Fibroblast of lung (primary cell): ENCODE data around the gene MOXD1. TPM values are rescaled to one million over a fixed set of nuclear protein-coding genes. Genes with fewer than 3 reads are reported as not detected.
A peak's percentile ranks its signal among the peaks of the same experiment; 100 is the strongest.

Source experiments
- DNase-seq, 2 donors: peaks; one replicate each; pipeline versions ENCODE4 v3.0.0 to v3.0.0-alpha.2; 2010; ENCODE audit warnings: low read depth in 2 of 2
- H2AFZ ChIP-seq: 2 replicates; pipeline ENCODE4 v1.5.1; 2012; ENCODE audit warnings: low read length, control low read depth, inconsistent platforms
- H3K27ac ChIP-seq: 2 replicates; pipeline ENCODE4 v1.5.1; 2011; ENCODE audit warnings: low read length, control low read depth; ENCODE audit not compliant: insufficient read depth
- H3K27me3 ChIP-seq: 2 replicates; pipeline ENCODE4 v1.5.1; 2011; ENCODE audit warnings: mild to moderate bottlenecking, low read length; ENCODE audit not compliant: control insufficient read depth, insufficient read depth
- H3K36me3 ChIP-seq: 2 replicates; pipeline ENCODE4 v1.5.1; 2011; ENCODE audit warnings: low read length; ENCODE audit not compliant: control insufficient read depth, insufficient read depth
- H3K4me1 ChIP-seq: 2 replicates; pipeline ENCODE4 v1.5.1; 2011; ENCODE audit warnings: low read length; ENCODE audit not compliant: control insufficient read depth, insufficient read depth; ENCODE audit errors: extremely low read depth
- H3K4me2 ChIP-seq: 2 replicates; pipeline ENCODE4 v1.5.1; 2011; ENCODE audit warnings: low read length, control low read depth; ENCODE audit not compliant: insufficient read depth; ENCODE audit errors: extremely low read depth
- H3K4me3 ChIP-seq, 4 experiments: fragments of 200-600 bp in 1 of 4; sonication (generic) in 1 of 4; replicated peaks in 1 of 4; 2 replicates each; pipeline ENCODE4 v1.5.1; 2011 to 2016; ENCODE audit warnings: low read length in 4 of 4, low read depth in 3 of 4, mild to moderate bottlenecking in 3 of 4, control low read depth in 2 of 4, inconsistent platforms in 1 of 4, mixed read lengths in 1 of 4; ENCODE audit not compliant: insufficient read depth in 1 of 4; ENCODE audit errors: control extremely low read depth in 1 of 4
- H3K79me2 ChIP-seq: 2 replicates; pipeline ENCODE4 v1.5.1; 2012; ENCODE audit warnings: mild to moderate bottlenecking, low read length, inconsistent platforms; ENCODE audit not compliant: control insufficient read depth, insufficient read depth
- H3K9ac ChIP-seq: 2 replicates; pipeline ENCODE4 v1.5.1; 2011; ENCODE audit warnings: mild to moderate bottlenecking, low read length, control low read depth; ENCODE audit not compliant: insufficient read depth
- H3K9me3 ChIP-seq: 2 replicates; pipeline ENCODE4 v1.5.1; 2012; ENCODE audit warnings: low read depth, low read length; ENCODE audit not compliant: control insufficient read depth, insufficient read depth
- H4K20me1 ChIP-seq: 2 replicates; pipeline ENCODE4 v1.5.1; 2011; ENCODE audit warnings: low read length; ENCODE audit not compliant: control insufficient read depth, insufficient read depth; ENCODE audit errors: extremely low read depth
- CTCF ChIP-seq, 2 donors: IDR thresholded peaks in 1 of 2; conservative IDR thresholded peaks in 1 of 2; 1 replicate in 1 of 2; 2 replicates in 1 of 2; pipeline ENCODE4 v1.5.1; 2011 to 2012; ENCODE audit warnings: low read length in 2 of 2, control low read depth in 1 of 2, inconsistent platforms in 1 of 2, low read depth in 1 of 2, mild to moderate bottlenecking in 1 of 2
- EZH2 ChIP-seq: IDR thresholded peaks from 2 replicates; pipeline ENCODE4 v1.5.1; 2012; ENCODE audit warnings: low read length, control low read depth, mild to moderate bottlenecking; ENCODE audit errors: missing control alignments
- polyA minus RNA-seq: library from RNA; depleted of rRNA, polyadenylated mRNA; stranded (reverse); fragments of >200 nt; gene quantifications from 2 replicates; pipeline ENCODE4 v1.2.3, GENCODE V29; 2011; ENCODE audit warnings: low replicate concordance
- polyA plus RNA-seq, 2 donors: library from polyadenylated mRNA; depleted of rRNA in 1 of 2; stranded (reverse) in 1 of 2; unstranded in 1 of 2; fragments of >200 nt; gene quantifications; 2 replicates each; pipeline ENCODE4 v1.2.1, GENCODE V29; 2011 to 2012; ENCODE audit warnings: missing spikeins in 1 of 2
- total RNA-seq: library from RNA; depleted of rRNA; stranded (reverse); fragments of >200 nt; gene quantifications from 2 replicates; pipeline ENCODE4 v1.2.1, GENCODE V29; 2014

The MOXD1 gene
- total RNA-seq (45.5 and 89.8 TPM in 2 replicates), polyA plus RNA-seq (65.1 and 100 TPM in 2 replicates), polyA minus RNA-seq (12.7 and 24.2 TPM in 2 replicates)
- 42.6 and 58.5 TPM in 2 replicates for polyA plus RNA-seq (2012)

- no peaks in the 10 kb centered on the region for H3K79me2 ChIP-seq
- peak within 1 kb of the TSS; percentile 72 to 88 (median 85) for H3K4me3 ChIP-seq
- H3K27ac ChIP-seq: peak within 1 kb of the TSS; percentile 59
- H3K4me2 ChIP-seq: peak within 1 kb of the TSS; percentile 93
- peak within 1 kb of the TSS; percentile 93 for H2AFZ ChIP-seq
- H3K36me3 ChIP-seq: no peaks in the 10 kb centered on the region
- no peaks in the 10 kb centered on the region for H3K27me3 ChIP-seq
- H3K9me3 ChIP-seq: no peaks in the 10 kb centered on the region
- peaks cover 4% of the 10 kb centered on the region for H3K4me1 ChIP-seq
- H3K9ac ChIP-seq: peak within 1 kb of the TSS; percentile 79
- DNase-seq: peak; percentile 47 to 58
- H4K20me1 ChIP-seq: no peaks in the 10 kb centered on the region
- TF ChIP-seq CTCF (conservative IDR thresholded peaks at IDR 0.05 in 1 of 2, IDR thresholded peaks at IDR 0.05 in 1 of 2; ENCODE audit: low read depth in 1 of 2, low read length in 2 of 2) (peak in 1 of 2 donors; percentile 11), EZH2 (no peak)
These were observed at the start of gene MOXD1 for GRCh38 chr6:132400883-132401617. Gene MOXD1 (minus strand): TSS chr6:132401475. CDS start chr6:132401426, 49 bp downstream.

GRCh38 chr6:132446855-132447241 is 45.6 kb upstream of the MOXD1 start:
- H3K4me3 ChIP-seq: no peak overlapping the region
- no peak overlapping the region for H3K27ac ChIP-seq
- H3K79me2 ChIP-seq: no peaks in the 10 kb centered on the region
- no peak overlapping the region for H2AFZ ChIP-seq
- peaks cover 4% of the 10 kb centered on the region for H3K4me1 ChIP-seq
- no peak overlapping the region for H3K4me2 ChIP-seq
- H4K20me1 ChIP-seq: no peaks in the 10 kb centered on the region
- H3K9me3 ChIP-seq: no peaks in the 10 kb centered on the region
- TF ChIP-seq CTCF (conservative IDR thresholded peaks at IDR 0.05 in 1 of 2, IDR thresholded peaks at IDR 0.05 in 1 of 2; ENCODE audit: low read depth in 1 of 2, low read length in 2 of 2) (no peak), EZH2 (no peak)
- H3K27me3 ChIP-seq: no peaks in the 10 kb centered on the region
- H3K9ac ChIP-seq: no peak overlapping the region
- no peaks in the 10 kb centered on the region for H3K36me3 ChIP-seq
- no peak for DNase-seq

- TF ChIP-seq EZH2 (no peak), CTCF (conservative IDR thresholded peaks at IDR 0.05 in 1 of 2, IDR thresholded peaks at IDR 0.05 in 1 of 2; ENCODE audit: low read depth in 1 of 2, low read length in 2 of 2) (no peak)
- Histone ChIP-seq H3K79me2 (no peaks in the 10 kb centered on the region), H3K4me1 (peaks cover 4% of the 10 kb centered on the region), H3K9ac (no peak overlapping the region), H2AFZ (no peak overlapping the region), H3K36me3 (no peaks in the 10 kb centered on the region), H3K27me3 (no peaks in the 10 kb centered on the region), H3K27ac (peak overlapping the region; percentile 20), H3K4me2 (no peak overlapping the region), H4K20me1 (no peaks in the 10 kb centered on the region), H3K4me3 (no peak overlapping the region), H3K9me3 (no peaks in the 10 kb centered on the region)
- DNase-seq: no peak
These were observed 45.0 kb upstream of the MOXD1 start for GRCh38 chr6:132446141-132446854.
